ENCODE measurements around the gene DCXR.
A peak's percentile ranks its signal among the peaks of the same experiment; 100 is the strongest.

Gene DCXR

DNA sequence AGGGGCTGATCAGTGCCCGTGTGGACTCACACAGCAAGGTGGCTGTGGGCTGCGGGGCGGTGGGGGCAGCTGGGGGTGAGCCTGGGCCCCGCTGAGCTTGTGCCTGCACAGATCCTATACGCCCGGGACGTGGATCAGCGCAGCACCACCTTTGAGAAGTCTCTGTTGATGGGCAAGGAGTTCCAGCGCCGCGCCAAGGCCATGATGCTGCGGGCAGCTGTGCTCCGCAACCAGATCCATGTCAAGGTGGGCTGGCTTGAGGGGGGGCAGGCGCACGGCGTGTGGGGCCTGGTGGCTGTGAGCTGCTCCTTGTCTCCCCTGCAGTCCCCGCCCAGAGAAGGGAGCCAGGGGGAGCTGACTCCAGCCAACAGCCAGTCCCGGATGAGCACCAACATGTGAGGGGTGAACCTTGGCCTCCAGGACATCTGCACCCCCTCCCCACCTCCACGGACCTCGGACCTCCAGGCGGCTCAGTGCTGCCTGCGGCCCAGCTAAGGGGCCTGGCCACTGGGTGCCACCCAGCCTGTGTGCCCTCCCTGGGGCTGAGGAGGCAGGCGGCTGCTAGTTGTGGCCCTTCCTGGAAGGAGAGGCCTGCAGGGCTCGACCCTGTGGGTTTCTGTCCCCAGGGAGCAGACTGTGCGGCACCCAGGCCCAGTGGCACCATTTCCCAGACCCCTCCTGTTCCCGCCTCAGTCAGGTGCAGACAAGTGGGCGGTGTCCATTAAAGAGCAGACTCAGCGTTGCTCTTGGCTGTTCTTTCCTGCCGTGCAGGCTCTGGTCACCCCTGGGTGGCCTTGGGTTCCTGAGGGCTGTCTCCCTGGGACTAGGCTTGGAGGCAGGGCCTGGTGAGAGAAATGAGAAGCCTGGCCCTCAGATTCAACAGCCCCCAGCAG lies 19.5 kb upstream of the DCXR start:
- peaks cover 30% of the 10 kb centered on the region for H3K4me1 ChIP-seq (ENCODE audit: insufficient read depth, low read length)
- no peak for TF ChIP-seq EZH2 (IDR thresholded peaks at IDR 0.05; ENCODE audit: borderline replicate concordance, low read depth, low read length, severe bottlenecking)
- TF ChIP-seq, protein P1, sequence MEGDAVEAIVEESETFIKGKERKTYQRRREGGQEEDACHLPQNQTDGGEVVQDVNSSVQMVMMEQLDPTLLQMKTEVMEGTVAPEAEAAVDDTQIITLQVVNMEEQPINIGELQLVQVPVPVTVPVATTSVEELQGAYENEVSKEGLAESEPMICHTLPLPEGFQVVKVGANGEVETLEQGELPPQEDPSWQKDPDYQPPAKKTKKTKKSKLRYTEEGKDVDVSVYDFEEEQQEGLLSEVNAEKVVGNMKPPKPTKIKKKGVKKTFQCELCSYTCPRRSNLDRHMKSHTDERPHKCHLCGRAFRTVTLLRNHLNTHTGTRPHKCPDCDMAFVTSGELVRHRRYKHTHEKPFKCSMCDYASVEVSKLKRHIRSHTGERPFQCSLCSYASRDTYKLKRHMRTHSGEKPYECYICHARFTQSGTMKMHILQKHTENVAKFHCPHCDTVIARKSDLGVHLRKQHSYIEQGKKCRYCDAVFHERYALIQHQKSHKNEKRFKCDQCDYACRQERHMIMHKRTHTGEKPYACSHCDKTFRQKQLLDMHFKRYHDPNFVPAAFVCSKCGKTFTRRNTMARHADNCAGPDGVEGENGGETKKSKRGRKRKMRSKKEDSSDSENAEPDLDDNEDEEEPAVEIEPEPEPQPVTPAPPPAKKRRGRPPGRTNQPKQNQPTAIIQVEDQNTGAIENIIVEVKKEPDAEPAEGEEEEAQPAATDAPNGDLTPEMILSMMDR (IDR thresholded peaks at IDR 0.05; ENCODE audit: borderline replicate concordance, extremely low read depth, low read length, poor library complexity, severe bottlenecking), result no peak
- H3K4me3 ChIP-seq (ENCODE audit: low read depth in 1 of 2, low read length in 2 of 2), result no peak overlapping the region
- H3K27me3 ChIP-seq (ENCODE audit: insufficient read depth, low read length, poor library complexity), result no peaks in the 10 kb centered on the region
- no peaks in the 10 kb centered on the region for H3K9me3 ChIP-seq (ENCODE audit: insufficient read depth, low read length, severe bottlenecking)
- peaks cover 30% of the 10 kb centered on the region for H3K79me2 ChIP-seq (ENCODE audit: insufficient read depth, low read length)
- no peak overlapping the region for H3K4me2 ChIP-seq (ENCODE audit: insufficient read depth, low read length)
- H4K20me1 ChIP-seq (ENCODE audit: insufficient read depth, low read length), result peaks cover 75% of the 10 kb centered on the region
- H2AFZ ChIP-seq (ENCODE audit: low read depth, low read length), result no peak overlapping the region
- DNase-seq (peak; percentile 15), ATAC-seq (ENCODE audit: insufficient read depth, low read depth) (peak; percentile 4; the same call in 1 of the 3 replicates)
- H3K36me3 ChIP-seq (ENCODE audit: insufficient read depth, low read length), result peaks cover 91% of the 10 kb centered on the region
- no peak overlapping the region for H3K9ac ChIP-seq (ENCODE audit: low read depth, low read length)
- H3K27ac ChIP-seq (ENCODE audit: low read length), result no peak overlapping the region

DNA sequence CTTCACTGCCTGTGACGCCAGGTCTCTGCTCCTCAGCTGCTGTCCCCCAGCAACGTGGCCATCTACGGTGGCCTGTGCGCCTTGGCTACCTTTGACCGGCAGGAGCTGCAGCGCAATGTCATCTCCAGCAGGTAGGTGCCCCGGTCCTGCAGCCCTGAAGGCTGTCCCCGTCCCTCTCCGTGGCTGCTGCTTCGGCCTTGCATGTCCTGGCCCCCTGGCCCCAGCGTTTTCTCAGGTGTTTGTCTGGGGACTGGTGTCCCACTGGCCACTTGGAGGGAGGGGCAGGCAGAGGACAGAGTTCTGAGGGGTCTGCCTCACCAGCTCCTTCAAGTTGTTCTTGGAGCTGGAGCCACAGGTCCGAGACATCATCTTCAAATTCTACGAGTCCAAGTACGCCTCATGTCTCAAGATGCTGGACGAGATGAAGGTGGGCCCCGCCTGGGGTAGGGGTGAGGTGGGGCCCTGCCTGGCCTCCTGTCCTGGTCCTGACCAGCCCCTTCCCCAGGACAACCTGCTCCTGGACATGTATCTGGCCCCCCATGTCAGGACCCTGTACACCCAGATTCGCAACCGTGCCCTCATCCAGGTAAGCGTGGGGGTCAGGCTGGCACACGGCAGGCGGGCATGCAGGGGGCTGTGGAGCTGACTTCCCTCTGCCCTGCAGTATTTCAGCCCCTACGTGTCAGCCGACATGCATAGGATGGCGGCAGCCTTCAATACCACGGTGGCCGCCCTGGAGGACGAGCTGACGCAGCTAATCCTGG lies 18.6 kb upstream of the DCXR start:
- Histone ChIP-seq H3K27me3 (ENCODE audit: insufficient read depth, low read length, poor library complexity) (no peaks in the 10 kb centered on the region), H4K20me1 (ENCODE audit: insufficient read depth, low read length) (peaks cover 69% of the 10 kb centered on the region), H3K4me3 (ENCODE audit: low read depth in 1 of 2, low read length in 2 of 2) (no peak overlapping the region), H3K27ac (ENCODE audit: low read length) (no peak overlapping the region), H3K9ac (ENCODE audit: low read depth, low read length) (no peak overlapping the region), H2AFZ (ENCODE audit: low read depth, low read length) (no peak overlapping the region), H3K9me3 (ENCODE audit: insufficient read depth, low read length, severe bottlenecking) (no peaks in the 10 kb centered on the region), H3K4me1 (ENCODE audit: insufficient read depth, low read length) (peaks cover 30% of the 10 kb centered on the region), H3K4me2 (ENCODE audit: insufficient read depth, low read length) (no peak overlapping the region), H3K79me2 (ENCODE audit: insufficient read depth, low read length) (peaks cover 33% of the 10 kb centered on the region), H3K36me3 (ENCODE audit: insufficient read depth, low read length) (peaks cover 84% of the 10 kb centered on the region)
- TF ChIP-seq, protein P1 (IDR thresholded peaks at IDR 0.05; ENCODE audit: borderline replicate concordance, extremely low read depth, low read length, poor library complexity, severe bottlenecking), result no peak
- no peak for TF ChIP-seq EZH2 (IDR thresholded peaks at IDR 0.05; ENCODE audit: borderline replicate concordance, low read depth, low read length, severe bottlenecking)
- peak; percentile 6 for DNase-seq
- ATAC-seq (ENCODE audit: insufficient read depth, low read depth), result no peak

DNA sequence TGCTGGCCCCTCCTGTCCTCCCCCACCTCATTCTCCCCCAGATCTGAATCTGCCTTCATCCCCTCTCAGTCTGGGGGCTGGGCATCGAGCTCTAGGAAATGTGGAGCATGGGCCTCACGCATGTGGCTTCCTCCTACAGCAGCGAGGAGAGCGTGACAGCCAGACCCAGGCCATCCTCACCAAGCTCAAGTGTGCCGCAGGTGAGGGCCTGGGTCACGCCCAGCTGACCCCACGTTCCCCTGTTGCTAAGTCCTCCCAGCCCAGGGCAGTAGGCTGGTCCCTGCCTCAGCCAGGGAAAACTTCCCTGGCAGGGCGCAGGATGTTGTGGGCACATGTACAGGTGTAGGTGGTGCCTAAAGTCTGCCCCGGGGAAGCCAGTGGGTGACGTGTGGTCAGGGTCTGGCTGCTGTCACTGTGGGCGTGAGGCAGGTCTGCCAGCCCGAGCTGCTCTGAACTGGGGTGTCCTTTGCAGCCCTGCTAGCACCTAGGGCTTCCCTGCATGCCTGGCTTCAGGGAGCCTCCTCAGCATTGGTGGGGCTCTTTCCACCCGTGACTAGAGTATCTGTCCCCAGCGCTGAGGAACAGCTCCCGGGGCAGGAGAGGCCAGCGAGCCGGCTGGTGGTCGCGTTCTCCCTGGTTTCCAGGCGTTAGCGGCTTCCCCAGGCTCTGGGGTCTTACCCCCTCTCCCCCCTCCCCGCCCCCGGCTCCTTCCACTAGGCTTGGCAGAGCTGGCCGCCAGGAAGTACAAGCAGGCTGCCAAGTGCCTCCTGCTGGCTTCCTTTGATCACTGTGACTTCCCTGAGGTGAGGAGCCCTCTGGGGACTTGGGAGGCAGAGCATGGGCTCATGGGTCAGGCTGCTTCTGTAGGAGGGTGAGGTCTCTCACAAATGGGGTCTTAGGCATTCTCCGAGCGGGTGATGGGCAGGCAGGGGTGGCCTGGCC lies 17.8 kb upstream of the DCXR start:
- Histone ChIP-seq H3K4me1 (ENCODE audit: insufficient read depth, low read length) (peaks cover 38% of the 10 kb centered on the region), H3K27ac (ENCODE audit: low read length) (no peak overlapping the region; the same call in 1 of the 2 replicates), H2AFZ (ENCODE audit: low read depth, low read length) (no peak overlapping the region), H3K27me3 (ENCODE audit: insufficient read depth, low read length, poor library complexity) (no peaks in the 10 kb centered on the region), H3K79me2 (ENCODE audit: insufficient read depth, low read length) (peaks cover 40% of the 10 kb centered on the region), H3K9ac (ENCODE audit: low read depth, low read length) (no peak overlapping the region), H3K4me3 (ENCODE audit: low read depth in 1 of 2, low read length in 2 of 2) (no peak overlapping the region), H3K4me2 (ENCODE audit: insufficient read depth, low read length) (peak overlapping the region; percentile 12; the same call in 1 of the 2 replicates), H3K9me3 (ENCODE audit: insufficient read depth, low read length, severe bottlenecking) (no peaks in the 10 kb centered on the region), H4K20me1 (ENCODE audit: insufficient read depth, low read length) (peaks cover 65% of the 10 kb centered on the region), H3K36me3 (ENCODE audit: insufficient read depth, low read length) (peaks cover 77% of the 10 kb centered on the region)
- TF ChIP-seq EZH2 (IDR thresholded peaks at IDR 0.05; ENCODE audit: borderline replicate concordance, low read depth, low read length, severe bottlenecking), result no peak
- TF ChIP-seq, protein P1 (IDR thresholded peaks at IDR 0.05; ENCODE audit: borderline replicate concordance, extremely low read depth, low read length, poor library complexity, severe bottlenecking), result no peak
- DNase-seq (no peak), ATAC-seq (ENCODE audit: insufficient read depth, low read depth) (no peak)
